ENCODE measurements around the gene GRK6. TPM values are rescaled to one million over a fixed set of nuclear protein-coding genes. Genes with fewer than 3 reads are reported as not detected.

GRK6 gene
- total RNA-seq, 1 donor from 2014 or later, result 20.6 TPM

- H3K27ac ChIP-seq, result peak overlapping the region; percentile 54 to 91
- no peak overlapping the region for H3K4me3 ChIP-seq
- H3K36me3 ChIP-seq, result peaks cover 31 to 33% of the 10 kb centered on the region in 2 donors
- DNase-seq (ENCODE audit: low spot score in 2 of 2), result no peak
- no peaks in the 10 kb centered on the region for H3K27me3 ChIP-seq
- no peaks in the 10 kb centered on the region for H3K9me3 ChIP-seq
- intact Hi-C loops (cut with DNase I), result no loop called here
- peaks cover 24 to 34% of the 10 kb centered on the region in 2 donors for H3K4me1 ChIP-seq
- TF ChIP-seq CTCF (IDR thresholded peaks at IDR 0.05), result no peak
These were observed 41.8 kb downstream of the GRK6 start for GRCh38 chr5:177468329-177468684.

GRCh38 chr5:177468685-177469628 is 42.5 kb downstream of the GRK6 start:
- intact Hi-C loops (cut with DNase I), result no loop called here
- Histone ChIP-seq H3K27me3 (no peaks in the 10 kb centered on the region), H3K4me3 (no peak overlapping the region), H3K4me1 (peaks cover 24 to 36% of the 10 kb centered on the region in 2 donors), H3K9me3 (no peaks in the 10 kb centered on the region), H3K36me3 (peaks cover 31 to 33% of the 10 kb centered on the region in 2 donors), H3K27ac (peak overlapping the region; percentile 54 to 91)
- TF ChIP-seq CTCF (IDR thresholded peaks at IDR 0.05), result no peak
- no peak for DNase-seq (ENCODE audit: low spot score in 2 of 2)

- peak overlapping the region; percentile 54 to 91 for H3K27ac ChIP-seq
- peaks cover 31 to 33% of the 10 kb centered on the region in 2 donors for H3K36me3 ChIP-seq
- no peaks in the 10 kb centered on the region for H3K9me3 ChIP-seq
- no peak for TF ChIP-seq CTCF (IDR thresholded peaks at IDR 0.05)
- H3K4me1 ChIP-seq, result peaks cover 25 to 44% of the 10 kb centered on the region in 2 donors
- intact Hi-C loops (cut with DNase I), result no loop called here
- DNase-seq (ENCODE audit: low spot score in 2 of 2), result no peak
- no peak overlapping the region for H3K4me3 ChIP-seq
- no peaks in the 10 kb centered on the region for H3K27me3 ChIP-seq
These were observed 43.5 kb downstream of the GRK6 start for GRCh38 chr5:177469750-177470525.

GRCh38 chr5:177470759-177471536 is 44.5 kb downstream of the GRK6 start:
- H3K27me3 ChIP-seq, result no peaks in the 10 kb centered on the region
- H3K9me3 ChIP-seq, result no peaks in the 10 kb centered on the region
- peak overlapping the region in 1 of 2 donors; percentile 91 for H3K4me3 ChIP-seq
- intact Hi-C loops (cut with DNase I), result no loop called here
- peak overlapping the region; percentile 91 for H3K27ac ChIP-seq
- peaks cover 26 to 54% of the 10 kb centered on the region in 2 donors for H3K4me1 ChIP-seq
- DNase-seq (ENCODE audit: low spot score in 2 of 2), result no peak
- peaks cover 23 to 24% of the 10 kb centered on the region in 2 donors for H3K36me3 ChIP-seq
- no peak for TF ChIP-seq CTCF (IDR thresholded peaks at IDR 0.05)

All from ascending aorta (tissue), 2 donors.